Adrenal gland (tissue), 12 donors: ENCODE measurements around the gene UCMA. TPM values are rescaled to one million over a fixed set of nuclear protein-coding genes. Genes with fewer than 3 reads are reported as not detected.

ENCODE experiments used
- DNase-seq, 7 donors: peaks; one replicate each; pipeline ENCODE4 v3.0.0-alpha.2; 2019 to 2020
- H3K27ac ChIP-seq, 5 donors: fragments of 200-600 bp; sonication (generic) in 4 of 5; 1 replicate in 3 of 5; 2 replicates in 2 of 5; pipeline versions ENCODE4 v1.5.1 to v1.8.0; 2016 to 2020; ENCODE audit warnings: mild to moderate bottlenecking in 1 of 5
- H3K27me3 ChIP-seq: fragments of 200-600 bp; 2 replicates; pipeline ENCODE4 v1.8.0; 2021
- H3K36me3 ChIP-seq, 2 donors: fragments of 200-600 bp; replicated peaks in 1 of 2; 1 replicate in 1 of 2; 2 replicates in 1 of 2; pipeline versions ENCODE4 v1.5.1 to v1.8.0; 2018 to 2022
- H3K4me1 ChIP-seq, 2 donors: fragments of 200-600 bp; replicated peaks in 1 of 2; 1 replicate in 1 of 2; 2 replicates in 1 of 2; pipeline versions ENCODE4 v1.5.1 to v1.8.0; 2018 to 2021
- H3K4me3 ChIP-seq, 4 donors: fragments of 200-600 bp; sonication (generic) in 3 of 4; one replicate each; pipeline ENCODE4 v1.5.1; 2016 to 2018
- H3K9me3 ChIP-seq, 3 donors: fragments of 200-600 bp; sonication (generic) in 1 of 3; replicated peaks in 1 of 3; 1 replicate in 2 of 3; 2 replicates in 1 of 3; pipeline versions ENCODE4 v1.5.1 to v1.8.0; 2016 to 2021
- POLR2A ChIP-seq, 2 donors: fragments of 450-650 bp; IDR thresholded peaks; one replicate each; pipeline ENCODE4 v1.6.1; 2017; ENCODE audit warnings: antibody characterized with exemption in 2 of 2, mild to moderate bottlenecking in 2 of 2, moderate library complexity in 1 of 2
- WGBS, 4 donors: extraction: QIAGEN DNeasy Blood & Tissue Kit in 2 of 4; methylation state at CpG; one replicate each; pipeline versions ENCODE4 v1.1.5 to v1.1.7; 2013 to 2017; 5-methylcytosine and 5-hydroxymethylcytosine counted together
- intact Hi-C, 2 donors: fragments of 100-400 bp; cut with DNase I; formaldehyde crosslinking; loops; one replicate each; pipeline versions ENCODE4 v1.14.1 to v1.15.0; 2022 to 2023
- polyA plus RNA-seq, 3 donors: library from polyadenylated mRNA; stranded (reverse); fragments of 200-250 nt in 2 of 3; fragments of 350-450 nt in 1 of 3; fragmentation: Illumina TruSeq in 1 of 3; extraction: RNeasy Lipid Tissue Mini Kit (QIAGEN cat#74804) in 1 of 3; gene quantifications; one replicate each; pipeline ENCODE4 v1.2.3, GENCODE V29; 2013 to 2014
- total RNA-seq, 9 donors: library from RNA; depleted of rRNA in 4 of 9; stranded (reverse); fragments of >200 nt in 4 of 9; fragments of 120-200 nt in 1 of 9; fragmentation: NEBNext Ultra II Directional in 1 of 9; extraction: Animal tissue kit (Norgen Biotek cat#: 25700) in 1 of 9; gene quantifications; one replicate each; pipeline versions ENCODE4 v1.1.0 to v1.2.4, GENCODE V29; 2013 to 2023
- TF ChIP-seq, protein P1 (sequence below), 6 experiments: fragments of 450-650 bp in 4 of 6; fragments of 200-600 bp in 2 of 6; sonication (generic) in 1 of 6; IDR thresholded peaks; 1 replicate in 5 of 6; 2 replicates in 1 of 6; pipeline versions ENCODE4 v1.5.1 to v1.8.0; 2016 to 2021; ENCODE audit warnings: antibody characterized with exemption in 6 of 6, mild to moderate bottlenecking in 2 of 6, moderate library complexity in 1 of 6
- donor health status: healthy with polysubstance abuse.
- donor health status: Bipolar disorder and iron deficiency.
- donor health status: DM: yes; HTN: yes; CAD: no.
- donor health status: DM: no; HTN: no; CAD: no.
- donor health status: DM: no; HTN: no; CAD: no.
- donor health status: DM: yes; HTN: yes; CAD: no.

Gene UCMA
- total and polyA plus RNA-seq, 12 donors: not detected

DNA sequence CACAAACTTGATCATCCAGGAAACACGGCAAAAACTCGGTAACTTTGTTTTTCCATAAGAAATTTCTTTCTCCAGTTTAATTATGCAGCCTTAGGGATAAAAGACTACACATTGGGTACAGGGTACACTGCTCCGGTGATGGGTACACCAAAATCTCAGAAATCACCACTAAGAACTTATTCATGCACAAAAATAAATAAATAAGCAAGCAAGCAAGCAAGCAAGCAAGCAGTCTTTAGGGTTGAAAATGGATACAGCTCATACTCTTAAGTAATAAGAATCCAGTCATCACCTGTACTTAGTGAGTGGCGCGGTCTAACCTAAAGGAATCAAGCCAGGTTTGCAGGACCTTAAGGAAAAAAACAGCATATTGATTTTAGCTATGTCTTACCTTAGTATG lies 42.8 kb downstream of the UCMA start:
- Histone ChIP-seq H3K9me3 (no peaks in the 10 kb centered on the region), H3K4me3 (no peak overlapping the region), H3K27me3 (no peaks in the 10 kb centered on the region), H3K36me3 (no peaks in the 10 kb centered on the region), H3K27ac (no peak overlapping the region), H3K4me1 (no peaks in the 10 kb centered on the region)
- intact Hi-C loops: no loop called here
- no peak for DNase-seq
- no peak for TF ChIP-seq POLR2A (IDR thresholded peaks at IDR 0.05)
- TF ChIP-seq, protein P1, sequence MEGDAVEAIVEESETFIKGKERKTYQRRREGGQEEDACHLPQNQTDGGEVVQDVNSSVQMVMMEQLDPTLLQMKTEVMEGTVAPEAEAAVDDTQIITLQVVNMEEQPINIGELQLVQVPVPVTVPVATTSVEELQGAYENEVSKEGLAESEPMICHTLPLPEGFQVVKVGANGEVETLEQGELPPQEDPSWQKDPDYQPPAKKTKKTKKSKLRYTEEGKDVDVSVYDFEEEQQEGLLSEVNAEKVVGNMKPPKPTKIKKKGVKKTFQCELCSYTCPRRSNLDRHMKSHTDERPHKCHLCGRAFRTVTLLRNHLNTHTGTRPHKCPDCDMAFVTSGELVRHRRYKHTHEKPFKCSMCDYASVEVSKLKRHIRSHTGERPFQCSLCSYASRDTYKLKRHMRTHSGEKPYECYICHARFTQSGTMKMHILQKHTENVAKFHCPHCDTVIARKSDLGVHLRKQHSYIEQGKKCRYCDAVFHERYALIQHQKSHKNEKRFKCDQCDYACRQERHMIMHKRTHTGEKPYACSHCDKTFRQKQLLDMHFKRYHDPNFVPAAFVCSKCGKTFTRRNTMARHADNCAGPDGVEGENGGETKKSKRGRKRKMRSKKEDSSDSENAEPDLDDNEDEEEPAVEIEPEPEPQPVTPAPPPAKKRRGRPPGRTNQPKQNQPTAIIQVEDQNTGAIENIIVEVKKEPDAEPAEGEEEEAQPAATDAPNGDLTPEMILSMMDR (IDR thresholded peaks at IDR 0.05): no peak
- WGBS, 4 donors: 95 to 98% (median 97%) methylated on average over 5 of the region's 5 CpGs

DNA sequence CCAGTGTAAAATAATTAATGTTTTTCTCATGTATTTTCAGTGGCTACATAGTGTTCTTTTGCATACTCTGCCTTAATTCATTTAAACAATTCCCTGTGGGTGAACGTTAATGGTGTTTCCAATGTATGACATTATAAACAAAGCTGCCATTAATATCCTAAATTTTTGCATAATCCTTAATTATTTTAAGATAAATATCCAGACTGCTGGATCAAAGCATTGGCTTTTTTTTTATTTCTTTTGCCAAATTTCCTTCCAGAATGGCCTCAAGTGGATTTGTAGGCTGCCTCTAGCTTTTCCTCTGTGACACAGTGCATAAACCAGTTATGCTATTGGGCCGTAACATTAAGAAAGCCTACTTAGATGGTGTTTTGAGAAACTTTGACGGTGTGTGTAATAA lies 43.4 kb downstream of the UCMA start:
- intact Hi-C loops: no loop called here
- no peak for DNase-seq
- WGBS, 4 donors: 88 to 98% (median 94%) methylated on average over 3 of the region's 3 CpGs
- Histone ChIP-seq H3K27me3 (no peaks in the 10 kb centered on the region), H3K27ac (no peak overlapping the region), H3K4me3 (no peak overlapping the region), H3K4me1 (no peaks in the 10 kb centered on the region), H3K9me3 (no peaks in the 10 kb centered on the region), H3K36me3 (no peaks in the 10 kb centered on the region)
- TF ChIP-seq, protein P1 (IDR thresholded peaks at IDR 0.05): no peak
- TF ChIP-seq POLR2A (IDR thresholded peaks at IDR 0.05): no peak

DNA sequence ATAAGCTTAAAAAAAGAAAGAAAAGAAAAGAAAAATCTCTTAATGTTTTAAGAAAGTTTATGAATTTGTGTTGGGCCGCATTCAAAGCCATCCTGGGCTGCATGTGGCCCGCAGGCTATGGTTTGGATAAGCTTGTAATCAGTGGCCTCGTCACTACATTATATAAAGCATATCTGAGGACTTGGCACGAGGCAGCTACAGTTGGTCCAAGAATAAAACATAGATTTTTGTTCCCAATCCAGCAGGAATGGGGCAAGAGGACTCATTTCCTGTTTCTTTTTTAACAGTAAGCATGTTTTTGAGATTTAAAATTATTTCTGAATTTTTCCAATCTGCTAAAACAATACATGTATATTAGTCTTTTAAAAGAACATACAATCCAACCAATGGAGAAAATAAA lies 44.2 kb downstream of the UCMA start:
- H3K4me1 ChIP-seq: no peaks in the 10 kb centered on the region
- H3K27ac ChIP-seq: no peak overlapping the region
- DNase-seq: no peak
- H3K4me3 ChIP-seq: no peak overlapping the region
- H3K9me3 ChIP-seq: no peaks in the 10 kb centered on the region
- H3K36me3 ChIP-seq: no peaks in the 10 kb centered on the region
- intact Hi-C loops: no loop called here
- TF ChIP-seq, protein P1 (IDR thresholded peaks at IDR 0.05): no peak
- TF ChIP-seq POLR2A (IDR thresholded peaks at IDR 0.05): no peak
- 64 to 87% (median 74%) methylated on average over 4 of the region's 4 CpGs for WGBS, 4 donors
- H3K27me3 ChIP-seq: no peaks in the 10 kb centered on the region

DNA sequence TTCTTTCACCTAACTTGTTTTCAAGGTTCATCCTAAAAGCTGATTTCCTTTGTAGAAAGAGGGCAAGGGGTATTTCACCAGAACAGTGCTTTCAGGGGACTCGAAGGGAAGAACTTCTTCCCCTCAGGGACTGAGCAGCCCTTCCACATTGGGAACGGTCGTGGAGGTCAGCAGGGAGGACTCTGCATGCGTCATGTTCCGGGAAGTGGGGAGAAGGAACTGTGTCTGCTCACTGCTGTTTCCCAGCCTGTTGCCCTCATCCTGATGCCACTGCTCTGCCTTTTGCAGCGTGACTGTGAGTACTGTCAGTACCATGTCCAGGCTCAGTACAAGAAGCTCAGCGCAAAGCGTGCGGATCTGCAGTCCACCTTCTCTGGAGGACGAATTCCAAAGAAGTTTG lies 45.6 kb downstream of the UCMA start:
- H3K27ac ChIP-seq: no peak overlapping the region
- no peaks in the 10 kb centered on the region for H3K27me3 ChIP-seq
- intact Hi-C loops: no loop called here
- H3K4me3 ChIP-seq: no peak overlapping the region
- H3K36me3 ChIP-seq: no peaks in the 10 kb centered on the region
- H3K9me3 ChIP-seq: no peaks in the 10 kb centered on the region
- DNase-seq: no peak
- TF ChIP-seq, protein P1 (IDR thresholded peaks at IDR 0.05): no peak
- TF ChIP-seq POLR2A (IDR thresholded peaks at IDR 0.05): no peak
- no peaks in the 10 kb centered on the region for H3K4me1 ChIP-seq
- 86 to 95% (median 92%) methylated on average over 10 of the region's 10 CpGs for WGBS, 4 donors
